ENCODE results near the gene MED15.
"Not testable (repeated sequence)": the region's sequence is repeated elsewhere in the genome, so short reads cannot be mapped to it uniquely, and the experiment has no call there.

Gene MED15, protein sequence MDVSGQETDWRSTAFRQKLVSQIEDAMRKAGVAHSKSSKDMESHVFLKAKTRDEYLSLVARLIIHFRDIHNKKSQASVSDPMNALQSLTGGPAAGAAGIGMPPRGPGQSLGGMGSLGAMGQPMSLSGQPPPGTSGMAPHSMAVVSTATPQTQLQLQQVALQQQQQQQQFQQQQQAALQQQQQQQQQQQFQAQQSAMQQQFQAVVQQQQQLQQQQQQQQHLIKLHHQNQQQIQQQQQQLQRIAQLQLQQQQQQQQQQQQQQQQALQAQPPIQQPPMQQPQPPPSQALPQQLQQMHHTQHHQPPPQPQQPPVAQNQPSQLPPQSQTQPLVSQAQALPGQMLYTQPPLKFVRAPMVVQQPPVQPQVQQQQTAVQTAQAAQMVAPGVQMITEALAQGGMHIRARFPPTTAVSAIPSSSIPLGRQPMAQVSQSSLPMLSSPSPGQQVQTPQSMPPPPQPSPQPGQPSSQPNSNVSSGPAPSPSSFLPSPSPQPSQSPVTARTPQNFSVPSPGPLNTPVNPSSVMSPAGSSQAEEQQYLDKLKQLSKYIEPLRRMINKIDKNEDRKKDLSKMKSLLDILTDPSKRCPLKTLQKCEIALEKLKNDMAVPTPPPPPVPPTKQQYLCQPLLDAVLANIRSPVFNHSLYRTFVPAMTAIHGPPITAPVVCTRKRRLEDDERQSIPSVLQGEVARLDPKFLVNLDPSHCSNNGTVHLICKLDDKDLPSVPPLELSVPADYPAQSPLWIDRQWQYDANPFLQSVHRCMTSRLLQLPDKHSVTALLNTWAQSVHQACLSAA

DNA sequence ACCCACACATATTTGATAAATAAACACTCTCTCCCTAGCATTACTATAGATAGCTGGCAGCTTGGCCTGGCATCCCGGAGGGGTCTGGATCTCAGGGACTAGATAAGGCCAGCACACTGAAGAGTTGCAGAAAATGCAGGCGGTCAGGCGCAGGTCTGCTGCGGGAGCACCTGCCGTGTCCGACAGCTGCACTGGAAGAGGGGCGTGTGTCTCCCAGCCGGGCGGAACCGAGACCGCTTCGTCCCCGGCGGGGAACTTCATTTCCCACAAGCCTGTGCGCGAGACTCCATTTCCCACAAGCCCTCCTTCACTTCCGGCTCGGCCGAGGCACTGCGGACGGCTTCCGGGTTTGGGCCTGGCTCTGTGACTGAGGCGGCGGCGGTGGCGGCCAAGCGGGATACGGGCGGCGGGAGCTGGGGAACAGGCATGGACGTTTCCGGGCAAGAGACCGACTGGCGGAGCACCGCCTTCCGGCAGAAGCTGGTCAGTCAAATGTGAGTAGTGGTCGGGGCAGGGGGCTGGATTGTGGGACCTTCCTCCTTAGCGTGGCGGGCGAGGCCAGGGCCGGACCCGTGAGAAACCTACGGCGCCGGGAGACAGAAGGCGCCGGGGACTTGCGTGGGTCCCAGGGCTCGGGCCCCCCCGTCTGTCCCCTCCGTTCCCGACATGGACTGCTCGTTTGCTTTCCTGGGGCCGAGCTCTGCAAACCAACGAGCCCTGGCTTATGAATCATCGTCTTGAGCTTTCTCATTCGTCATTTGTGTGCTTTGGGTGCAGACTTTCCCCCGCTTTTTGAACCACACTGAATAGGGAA lies at the start of gene MED15:
Gene MED15, plus strand, starts transcription at position 358 of the 814 bp plus-strand sequence. Its CDS starts 69 bp downstream, at position 427.
- peak in 57 of 58 donors; percentile 41 to 93 (median 85) for DNase-seq

DNA sequence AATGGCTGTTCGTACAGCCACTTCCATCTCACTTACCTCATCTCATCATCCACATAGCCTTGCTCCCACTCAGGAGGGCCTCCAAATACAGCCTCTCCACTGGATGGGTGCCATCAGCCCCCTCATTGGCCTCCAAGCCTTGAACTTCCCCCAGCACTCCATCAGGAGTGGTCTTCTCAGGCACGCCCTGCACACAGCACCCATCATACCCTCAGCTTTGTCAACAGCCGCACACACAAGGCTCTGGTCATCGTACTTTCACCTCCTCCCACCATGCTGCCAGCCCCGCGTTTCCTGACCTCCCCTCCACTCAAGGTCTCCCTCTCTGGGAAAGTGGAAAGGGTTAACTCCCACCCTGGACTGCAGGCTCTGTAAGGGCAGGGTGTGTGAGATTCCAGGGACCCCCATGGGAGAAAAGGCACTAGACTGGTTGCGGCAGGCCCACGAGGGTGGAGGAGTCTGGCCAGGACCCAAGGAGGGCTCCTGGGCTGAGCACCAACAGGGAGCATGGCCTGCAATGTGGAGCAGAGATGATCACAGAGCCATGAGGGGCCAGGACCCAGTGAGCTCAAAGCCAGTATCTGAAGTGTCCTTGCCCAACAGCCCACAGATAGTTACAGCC lies 48.8 kb upstream of the MED15 start:
- no peak for DNase-seq

DNA sequence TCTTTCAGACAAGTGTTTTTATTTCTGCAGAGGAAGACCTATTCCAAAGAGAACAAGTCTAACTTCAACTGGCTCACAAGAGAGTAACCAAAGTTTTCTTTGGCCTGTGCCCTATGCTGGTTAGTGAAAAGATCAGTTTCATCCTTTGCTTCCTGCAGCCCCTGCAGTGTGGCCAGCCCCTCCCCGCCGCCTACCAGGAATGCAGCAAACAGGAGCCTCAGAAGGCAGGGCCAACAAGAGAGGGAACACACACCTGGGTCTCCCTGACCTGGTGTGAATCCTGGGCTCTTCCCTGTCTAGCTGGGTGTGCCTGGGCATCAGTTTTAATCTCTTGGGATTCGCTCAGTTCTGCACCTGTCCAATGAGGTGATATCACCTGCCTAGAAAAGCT lies 48.3 kb upstream of the MED15 start:
- no peak for DNase-seq

DNA sequence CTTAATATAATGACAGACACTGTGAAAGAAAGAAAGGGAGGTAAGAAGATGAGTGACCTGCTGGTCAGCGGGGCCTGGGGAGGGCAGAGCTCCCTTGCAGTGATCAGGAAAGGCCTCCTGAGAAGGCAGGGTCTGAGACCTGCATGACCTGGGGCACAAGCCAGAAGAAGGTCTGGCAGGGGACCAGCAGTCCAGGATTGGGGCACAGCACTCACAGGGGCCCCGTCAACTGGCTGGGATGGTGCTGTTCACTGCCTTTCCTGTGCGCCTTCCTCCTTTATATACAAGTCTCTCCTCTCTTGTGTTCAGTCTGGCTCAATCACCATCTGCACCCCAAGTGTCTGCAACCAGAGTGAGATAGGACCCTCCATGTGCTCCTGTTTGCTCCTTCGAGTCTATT lies 47.5 kb upstream of the MED15 start:
- no peak for DNase-seq

DNA sequence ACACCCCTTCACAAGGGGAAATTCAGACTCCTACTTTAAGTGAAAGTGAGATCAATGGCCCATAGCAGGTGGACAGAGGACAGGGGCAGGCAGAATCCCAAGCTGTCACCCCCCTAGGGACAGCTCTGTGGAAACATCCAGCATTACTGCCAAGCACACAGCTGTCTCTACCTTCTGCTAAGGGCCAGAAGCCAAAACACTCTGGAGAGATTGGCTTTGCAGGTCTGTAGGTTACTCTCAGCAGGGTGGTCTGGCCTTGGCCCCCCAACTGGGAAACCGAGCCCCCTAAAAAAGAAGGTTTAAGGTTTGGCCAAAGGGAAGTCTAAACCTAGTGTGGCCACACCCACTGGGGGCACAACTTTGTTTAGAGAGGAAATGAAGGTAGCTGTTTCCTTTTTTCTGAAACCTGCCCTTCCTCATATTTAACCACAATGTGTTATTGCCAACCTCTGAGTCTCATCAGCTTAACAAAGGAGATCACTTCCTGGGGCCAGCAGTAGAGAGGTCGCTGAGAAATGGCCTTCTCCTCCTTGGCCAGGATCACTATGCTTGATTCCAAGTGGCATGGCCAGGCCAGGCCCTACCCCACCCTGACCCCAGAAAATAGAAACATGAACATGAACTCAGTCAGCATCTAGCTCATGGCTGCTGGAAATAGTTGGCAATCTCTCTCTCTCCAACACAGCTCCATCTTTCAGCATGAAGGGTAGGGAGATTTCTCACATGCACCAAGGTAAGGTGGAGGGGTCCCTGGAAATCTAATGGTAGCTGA lies 43.9 kb upstream of the MED15 start:
- no peak for DNase-seq

DNA sequence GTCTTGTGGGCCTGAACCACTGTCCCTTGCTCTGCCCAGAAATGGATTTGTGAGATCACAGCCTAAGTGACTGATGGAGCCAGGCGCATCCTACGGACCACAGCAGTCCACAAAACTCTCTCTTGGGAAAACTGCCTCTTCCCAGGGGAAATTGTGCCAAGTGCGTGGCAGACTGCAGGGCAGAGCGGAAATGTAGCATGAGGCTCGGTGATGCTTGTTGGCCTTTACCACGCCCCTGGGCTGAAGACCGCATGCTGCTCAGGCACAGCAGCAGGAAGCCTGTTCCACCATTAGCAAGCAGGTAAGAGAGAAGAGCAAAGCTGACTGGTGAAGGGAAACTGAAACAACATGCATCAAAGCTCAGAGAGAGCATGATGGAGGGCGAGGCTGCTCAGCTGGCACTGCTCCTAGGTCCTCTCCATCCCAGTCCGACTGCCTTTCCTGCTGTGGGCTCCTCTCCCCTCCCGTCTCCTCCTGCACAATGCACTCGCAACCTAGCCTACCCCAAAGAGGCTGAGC lies 43.3 kb upstream of the MED15 start:
- no peak for DNase-seq

DNA sequence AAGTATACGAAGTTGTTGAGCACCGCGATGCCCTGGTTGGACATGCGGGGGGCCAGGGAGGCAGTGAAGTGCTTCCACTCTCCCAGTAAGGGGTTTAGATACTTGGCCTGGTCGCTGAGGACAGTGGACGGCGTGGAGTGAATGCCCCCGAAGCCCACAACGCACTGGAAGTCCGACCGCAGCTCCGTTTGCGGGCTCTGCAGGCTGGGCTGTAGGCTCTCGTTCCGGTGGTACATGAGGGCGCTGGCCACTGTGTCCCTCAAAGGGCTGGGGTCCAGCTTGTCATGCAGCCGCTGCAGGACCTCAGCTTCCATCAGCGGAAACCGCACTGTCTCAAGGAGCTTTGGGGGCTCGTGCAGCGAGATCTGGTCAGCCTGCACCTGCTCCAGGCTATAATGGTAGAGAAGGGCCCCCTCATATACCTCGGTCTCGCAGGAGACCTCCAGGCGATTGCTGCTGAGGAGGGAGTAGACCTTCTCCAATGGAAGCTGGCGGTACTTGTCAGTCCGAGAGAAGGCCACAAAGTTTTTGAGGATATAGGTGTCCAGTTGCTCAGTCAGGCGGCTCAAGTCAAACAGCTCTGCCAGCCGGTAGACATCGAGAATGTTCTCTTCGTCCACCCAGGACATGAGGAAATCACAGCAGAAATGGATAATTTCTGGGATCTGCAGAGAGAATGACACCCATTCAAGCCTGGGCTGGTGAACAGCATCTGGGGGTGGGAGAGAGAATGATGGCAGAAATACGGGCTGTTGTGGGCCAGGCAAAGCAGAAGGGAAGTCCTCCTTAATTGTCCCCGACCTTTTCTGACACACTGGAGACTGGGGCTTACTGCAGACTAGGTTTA lies 42.3 kb upstream of the MED15 start:
- no peak for DNase-seq

DNA sequence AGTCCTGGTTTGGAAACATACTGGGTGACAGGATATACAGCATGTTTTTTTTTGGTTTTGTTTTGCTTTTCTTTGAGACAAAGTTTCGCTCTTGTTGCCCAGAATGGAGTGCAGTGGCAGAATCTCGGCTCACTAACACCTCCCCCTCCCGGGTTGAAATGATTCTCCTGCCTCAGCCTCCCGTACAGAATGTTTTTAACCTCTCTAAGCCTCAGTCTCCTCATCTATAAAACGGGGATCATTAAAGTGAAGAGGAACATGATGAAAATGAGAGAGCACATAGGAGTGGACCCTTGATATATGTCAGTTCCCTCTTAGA lies 41.7 kb upstream of the MED15 start:
- no peak for DNase-seq

DNA sequence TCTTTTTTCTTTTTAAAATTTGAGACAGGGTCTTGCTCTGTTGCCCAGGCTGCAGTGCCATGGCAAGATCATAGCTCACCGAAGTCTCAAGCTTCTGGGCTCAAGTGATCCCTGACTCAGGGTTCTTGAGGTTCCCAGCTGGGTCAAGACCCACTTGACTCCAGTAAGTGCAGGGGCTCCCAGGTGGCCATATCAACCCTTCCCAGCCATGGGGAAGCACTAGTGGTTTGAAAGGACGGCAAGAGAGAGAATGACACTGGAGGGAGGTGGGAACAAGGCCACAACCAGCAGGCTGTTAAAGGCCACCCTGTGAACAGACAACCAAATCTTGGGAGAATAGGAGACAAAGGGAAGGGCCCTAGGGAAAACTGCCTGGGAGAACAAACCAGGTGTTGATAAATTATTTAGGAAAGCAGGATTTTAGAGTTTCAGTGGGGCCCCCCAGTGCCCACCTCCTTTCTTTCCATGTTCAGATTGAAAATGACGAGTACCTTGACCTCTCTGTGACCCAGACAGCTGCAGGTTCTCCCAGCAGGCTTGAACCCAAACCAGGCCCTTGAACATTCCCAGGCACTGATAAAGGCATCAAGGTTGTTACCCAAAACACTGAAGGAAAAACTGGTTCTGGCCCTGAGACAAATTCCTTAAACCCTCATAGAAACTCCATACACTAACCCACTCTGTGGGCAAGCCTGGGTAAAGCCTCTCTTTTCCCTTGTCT lies 40.6 kb upstream of the MED15 start:
- no peak for DNase-seq

DNA sequence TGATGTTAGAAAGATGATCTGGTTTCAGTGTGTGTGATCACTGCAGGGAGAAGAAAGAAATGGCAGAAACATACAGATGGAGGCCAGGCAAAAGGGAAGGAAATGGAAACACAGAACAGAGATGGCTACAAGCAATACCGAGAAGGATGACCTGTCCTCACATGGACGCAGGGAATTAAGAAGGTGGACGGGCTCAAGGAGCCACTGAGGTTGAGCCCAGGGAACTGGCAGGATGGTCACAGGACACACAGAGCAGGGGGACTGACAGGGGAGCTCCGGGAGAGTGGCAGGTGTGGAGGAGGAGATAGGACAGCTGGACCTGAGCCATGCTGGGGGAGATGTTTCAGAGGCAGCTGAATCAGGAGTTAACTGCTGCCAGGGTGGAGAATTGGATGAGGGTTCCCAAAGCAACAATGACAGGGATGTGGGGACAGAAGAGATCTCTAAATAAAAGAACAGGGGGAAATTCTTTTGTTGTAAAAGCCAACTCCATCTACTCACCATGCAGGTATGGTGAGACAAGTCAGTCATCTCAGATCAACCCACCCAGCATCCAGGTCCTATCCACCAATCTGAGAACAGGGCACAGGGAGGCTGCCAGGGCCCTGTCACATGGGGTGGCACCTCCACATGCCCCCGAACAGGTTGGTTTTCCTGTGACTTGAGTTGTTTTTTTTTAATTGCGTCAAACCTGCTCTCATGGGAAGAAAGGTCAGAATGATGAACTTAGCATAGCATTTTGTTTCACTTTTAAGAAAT lies 38.1 kb upstream of the MED15 start:
- peak in 6 of 58 donors; percentile 6 to 21 (median 18) for DNase-seq

DNA sequence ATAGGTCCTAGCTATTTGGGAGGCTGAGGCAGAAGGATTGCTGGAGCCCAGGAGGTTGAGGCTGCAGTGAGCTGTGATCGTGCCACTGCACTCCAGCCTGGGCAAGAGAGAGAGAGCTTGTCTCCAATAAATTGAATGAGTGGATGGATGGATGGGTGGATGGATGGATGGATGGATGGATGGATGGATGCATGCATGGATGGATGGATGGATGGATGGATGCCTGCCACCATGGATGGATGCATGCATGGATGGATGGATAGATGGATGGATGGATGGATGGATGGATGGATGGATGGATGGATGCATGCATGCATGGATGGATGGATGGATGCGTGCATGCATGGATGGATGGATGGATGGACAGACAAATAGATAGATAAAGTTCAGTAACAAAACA lies 36.9 kb upstream of the MED15 start:
- DNase-seq: not testable (repeated sequence)

DNA sequence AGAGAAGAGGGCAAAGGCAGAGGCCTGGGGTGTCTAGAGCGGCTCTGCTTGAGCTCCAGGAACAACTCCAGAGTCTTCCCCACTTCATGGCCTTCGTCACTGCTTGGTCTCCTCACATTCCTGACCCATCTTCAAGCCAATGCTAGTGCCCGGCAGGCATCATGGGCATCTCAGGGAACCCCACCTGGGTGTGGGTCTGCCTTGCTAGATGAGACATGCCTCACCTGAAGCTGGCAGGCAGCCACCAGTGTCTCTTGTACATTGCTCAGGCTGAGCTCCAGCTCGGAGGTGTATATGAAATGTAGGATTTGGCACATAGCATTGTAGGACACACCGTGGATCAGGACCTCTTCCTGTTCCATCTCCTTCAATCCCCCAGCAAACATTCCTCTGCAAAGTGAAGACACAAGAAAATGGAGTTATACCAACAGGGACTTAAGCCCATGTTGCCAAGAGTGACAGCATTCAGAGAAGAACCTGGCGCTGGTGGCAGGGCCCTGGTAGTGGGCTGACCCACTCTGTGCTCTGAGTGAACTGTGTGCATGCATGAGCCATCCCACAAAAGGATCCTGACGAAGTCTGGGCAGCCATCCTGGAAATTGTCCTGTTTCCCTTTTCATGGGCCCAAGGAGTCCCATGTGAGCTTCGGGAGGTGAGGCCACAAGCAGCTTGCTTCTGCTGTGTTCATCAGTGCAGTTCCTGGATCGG lies 36.1 kb upstream of the MED15 start:
- DNase-seq: peak in 2 of 58 donors; percentile 15

DNA sequence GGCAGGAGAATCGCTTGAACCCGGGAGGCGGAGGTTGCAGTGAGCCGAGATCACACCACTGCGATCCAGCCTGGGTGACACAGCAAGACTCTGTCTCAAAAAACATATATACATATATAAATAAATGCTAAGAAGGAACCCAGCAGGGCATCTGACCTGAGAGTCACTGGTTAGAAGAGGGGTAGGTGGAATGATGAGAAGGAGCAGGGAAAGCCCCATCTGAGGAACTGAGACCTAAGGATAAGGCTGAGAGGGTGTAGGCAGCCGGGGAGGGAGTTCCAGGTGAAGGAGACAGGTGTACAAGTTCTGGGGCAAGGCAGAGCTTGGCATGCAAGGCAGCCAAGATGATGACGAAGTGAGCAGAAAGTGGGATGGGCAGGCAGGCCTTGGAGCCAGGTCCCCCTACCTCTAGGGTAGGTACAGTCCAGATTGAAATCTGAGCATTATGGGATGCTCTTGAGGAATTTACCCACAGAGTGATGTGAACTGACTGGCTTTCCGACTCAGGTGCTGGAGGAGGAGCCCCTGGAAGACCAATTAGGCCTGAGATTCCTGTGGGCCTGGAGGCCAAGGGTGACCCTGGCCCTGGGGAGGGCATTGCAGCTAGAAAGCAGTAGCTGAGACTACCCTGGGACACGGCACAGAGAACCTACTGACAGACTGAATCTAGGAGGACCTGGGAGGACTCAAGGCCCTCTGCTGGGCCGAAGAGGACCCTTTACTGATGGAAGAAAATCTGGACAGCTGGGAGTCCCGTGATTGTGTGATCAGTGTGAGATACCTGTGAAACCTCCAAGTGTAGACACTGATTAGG lies 34.6 kb upstream of the MED15 start:
- no peak for DNase-seq

DNA sequence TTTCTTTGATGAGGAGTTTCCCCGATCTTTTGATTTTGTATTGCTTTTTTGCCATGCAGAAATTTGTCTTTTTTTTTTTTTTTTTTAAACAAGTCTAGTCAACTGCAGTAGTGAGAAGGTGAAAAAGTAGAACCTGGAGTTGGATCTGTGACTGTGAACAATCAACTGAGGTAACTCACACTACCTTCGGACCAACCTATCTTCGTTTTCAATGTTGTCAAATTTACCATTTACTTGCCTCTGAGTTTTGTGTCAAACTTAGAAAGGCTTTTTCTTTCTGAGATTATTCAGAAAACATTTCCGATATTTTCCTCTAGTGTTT lies 32.3 kb upstream of the MED15 start:
- DNase-seq: no peak

DNA sequence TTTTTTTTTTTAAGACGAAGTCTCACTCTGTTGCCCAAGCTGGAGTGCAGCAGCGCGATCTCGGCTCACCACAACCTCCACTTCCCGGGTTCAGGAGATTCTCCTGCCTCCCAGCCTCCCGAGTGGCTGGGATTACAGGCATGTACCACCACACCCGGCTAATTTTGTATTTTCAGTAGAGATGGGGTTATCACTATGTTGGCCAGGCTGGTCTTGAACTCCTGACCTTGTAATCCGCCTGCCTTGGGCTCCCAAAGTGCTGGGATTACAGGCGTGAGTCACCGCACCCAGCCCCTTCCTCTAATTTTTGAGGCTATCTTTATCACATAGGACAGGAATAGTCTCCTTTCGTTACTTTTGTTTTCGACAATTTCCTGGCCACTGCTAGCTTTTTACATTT lies 31.8 kb upstream of the MED15 start:
- not testable (repeated sequence) for DNase-seq

DNA sequence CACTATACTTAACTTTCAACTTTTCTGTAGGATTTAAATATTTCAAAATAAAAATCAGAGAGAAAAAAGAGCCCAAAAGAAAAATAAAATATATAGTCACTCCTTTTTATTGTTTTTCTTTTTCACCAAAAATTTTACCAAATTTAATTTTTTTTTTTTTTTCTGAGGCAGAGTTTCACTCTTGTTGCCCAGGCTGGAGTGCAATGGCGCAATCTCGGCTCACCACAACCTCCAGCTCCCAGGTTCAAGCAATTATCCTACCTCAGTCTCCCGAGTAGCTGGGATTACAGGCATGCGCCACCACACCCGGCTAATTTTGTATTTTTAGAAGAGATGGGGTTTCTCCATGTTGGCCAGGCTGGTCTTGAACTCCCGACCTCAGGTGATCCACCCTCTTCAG lies 29.4 kb upstream of the MED15 start:
- DNase-seq: not testable (repeated sequence)

All from anterior cingulate cortex (tissue), 58 donors.